Peyer's patch (tissue), 4 donors: ENCODE results near the gene GRIP1. TPM values are rescaled to one million over a fixed set of nuclear protein-coding genes. Genes with fewer than 3 reads are reported as not detected.

ENCODE experiments used
- DNase-seq, 3 donors: peaks; one replicate each; pipeline ENCODE4 v3.0.0-alpha.2; 2017 to 2019
- H3K27ac ChIP-seq, 4 donors: fragments of 200-600 bp; sonication (generic); one replicate each; pipeline ENCODE4 v1.5.1; 2016 to 2019
- H3K27me3 ChIP-seq, 2 donors: fragments of 200-600 bp; sonication (generic); one replicate each; pipeline ENCODE4 v1.5.1; 2019
- H3K36me3 ChIP-seq, 3 donors: fragments of 200-600 bp; sonication (generic); one replicate each; pipeline ENCODE4 v1.5.1; 2016 to 2019
- H3K4me1 ChIP-seq, 4 donors: fragments of 200-600 bp; sonication (generic); one replicate each; pipeline ENCODE4 v1.5.1; 2016 to 2019
- H3K4me3 ChIP-seq, 4 donors: fragments of 200-600 bp; sonication (generic); 1 replicate in 3 of 4; 2 replicates in 1 of 4; pipeline ENCODE4 v1.5.1; 2016 to 2019; ENCODE audit warnings: mild to moderate bottlenecking in 1 of 4
- H3K9me3 ChIP-seq, 4 donors: fragments of 200-600 bp; sonication (generic); one replicate each; pipeline ENCODE4 v1.5.1; 2016 to 2019; ENCODE audit warnings: mild to moderate bottlenecking in 1 of 4
- POLR2A ChIP-seq, 2 donors: fragments of 450-650 bp; IDR thresholded peaks; one replicate each; pipeline ENCODE4 v1.5.1; 2017; ENCODE audit warnings: antibody characterized with exemption in 2 of 2, mild to moderate bottlenecking in 2 of 2, moderate library complexity in 2 of 2
- total RNA-seq, 4 donors: library from RNA; depleted of rRNA; stranded (reverse); fragments of >200 nt; gene quantifications; one replicate each; pipeline ENCODE4 v1.1.0, GENCODE V29; 2016
- TF ChIP-seq, protein P1 (sequence below), 6 experiments: fragments of 450-650 bp in 4 of 6; fragments of 200-600 bp in 2 of 6; sonication (generic) in 1 of 6; IDR thresholded peaks; one replicate each; pipeline ENCODE4 v1.5.1; 2017 to 2019; ENCODE audit warnings: antibody characterized with exemption in 6 of 6, mild to moderate bottlenecking in 3 of 6, moderate library complexity in 1 of 6

Gene GRIP1
- total RNA-seq, 4 donors from 2014 or later: 0.66 to 5.2 (median 1.4) TPM

DNA sequence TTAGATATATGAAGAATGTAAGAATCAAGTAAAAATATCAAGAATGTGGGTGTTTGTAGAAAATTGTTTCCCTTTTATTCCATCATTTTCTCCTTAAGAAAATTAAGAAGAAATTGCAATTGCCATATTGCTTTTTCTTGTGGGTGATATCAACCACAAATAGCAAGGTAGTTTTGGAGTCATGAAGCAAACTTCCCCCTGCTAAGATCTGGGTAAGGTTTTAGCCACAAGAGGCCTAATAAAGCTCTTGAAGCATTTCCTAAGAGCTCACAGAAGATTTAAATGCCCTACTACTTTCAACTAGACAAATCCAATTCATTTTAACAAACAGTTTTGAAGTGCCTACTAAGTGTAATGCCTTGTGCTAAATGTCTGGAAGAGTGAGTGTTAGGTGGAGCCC, 2.6 kb downstream of the GRIP1 start:
- no peaks in the 10 kb centered on the region for H3K9me3 ChIP-seq
- H3K4me1 ChIP-seq: no peaks in the 10 kb centered on the region
- no peak overlapping the region for H3K4me3 ChIP-seq
- H3K27ac ChIP-seq: no peak overlapping the region
- no peaks in the 10 kb centered on the region for H3K27me3 ChIP-seq
- TF ChIP-seq, protein P1, sequence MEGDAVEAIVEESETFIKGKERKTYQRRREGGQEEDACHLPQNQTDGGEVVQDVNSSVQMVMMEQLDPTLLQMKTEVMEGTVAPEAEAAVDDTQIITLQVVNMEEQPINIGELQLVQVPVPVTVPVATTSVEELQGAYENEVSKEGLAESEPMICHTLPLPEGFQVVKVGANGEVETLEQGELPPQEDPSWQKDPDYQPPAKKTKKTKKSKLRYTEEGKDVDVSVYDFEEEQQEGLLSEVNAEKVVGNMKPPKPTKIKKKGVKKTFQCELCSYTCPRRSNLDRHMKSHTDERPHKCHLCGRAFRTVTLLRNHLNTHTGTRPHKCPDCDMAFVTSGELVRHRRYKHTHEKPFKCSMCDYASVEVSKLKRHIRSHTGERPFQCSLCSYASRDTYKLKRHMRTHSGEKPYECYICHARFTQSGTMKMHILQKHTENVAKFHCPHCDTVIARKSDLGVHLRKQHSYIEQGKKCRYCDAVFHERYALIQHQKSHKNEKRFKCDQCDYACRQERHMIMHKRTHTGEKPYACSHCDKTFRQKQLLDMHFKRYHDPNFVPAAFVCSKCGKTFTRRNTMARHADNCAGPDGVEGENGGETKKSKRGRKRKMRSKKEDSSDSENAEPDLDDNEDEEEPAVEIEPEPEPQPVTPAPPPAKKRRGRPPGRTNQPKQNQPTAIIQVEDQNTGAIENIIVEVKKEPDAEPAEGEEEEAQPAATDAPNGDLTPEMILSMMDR (IDR thresholded peaks at IDR 0.05): no peak
- DNase-seq: no peak
- no peaks in the 10 kb centered on the region for H3K36me3 ChIP-seq

DNA sequence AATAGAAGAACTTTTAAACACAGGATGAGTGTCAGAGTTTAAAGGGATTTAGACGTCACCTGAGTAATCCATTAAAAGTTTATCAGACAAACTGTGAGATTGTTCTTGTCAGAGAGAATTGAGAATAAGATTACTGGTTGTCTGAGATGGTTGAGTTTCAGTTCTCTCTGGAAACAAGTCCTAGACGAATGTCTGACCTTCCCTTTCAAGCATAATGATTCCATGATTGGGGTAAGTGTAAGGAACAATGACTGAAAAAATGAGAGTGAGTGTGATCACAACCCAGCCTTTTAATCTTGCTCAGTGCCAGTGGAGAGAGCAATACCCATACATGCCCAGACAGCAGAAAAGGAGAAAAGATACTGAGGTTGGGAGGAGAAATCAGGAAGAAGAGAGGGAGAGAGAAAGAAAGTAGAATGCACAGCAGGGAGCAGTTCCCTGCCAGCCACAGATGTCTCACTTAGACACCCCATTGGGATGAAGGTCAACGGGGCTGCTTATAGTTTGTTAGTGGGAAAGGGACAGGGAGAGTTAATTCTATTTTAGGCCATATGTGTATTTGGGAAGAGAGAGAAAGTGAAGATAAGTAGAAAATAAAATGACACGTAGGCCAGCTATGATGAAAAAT, 4.3 kb downstream of the GRIP1 start:
- Histone ChIP-seq H3K4me3 (no peak overlapping the region), H3K27me3 (no peaks in the 10 kb centered on the region), H3K9me3 (no peaks in the 10 kb centered on the region), H3K36me3 (no peaks in the 10 kb centered on the region), H3K27ac (no peak overlapping the region), H3K4me1 (no peaks in the 10 kb centered on the region)
- DNase-seq: no peak
- TF ChIP-seq, protein P1 (IDR thresholded peaks at IDR 0.05): no peak
- TF ChIP-seq POLR2A (IDR thresholded peaks at IDR 0.05): no peak

DNA sequence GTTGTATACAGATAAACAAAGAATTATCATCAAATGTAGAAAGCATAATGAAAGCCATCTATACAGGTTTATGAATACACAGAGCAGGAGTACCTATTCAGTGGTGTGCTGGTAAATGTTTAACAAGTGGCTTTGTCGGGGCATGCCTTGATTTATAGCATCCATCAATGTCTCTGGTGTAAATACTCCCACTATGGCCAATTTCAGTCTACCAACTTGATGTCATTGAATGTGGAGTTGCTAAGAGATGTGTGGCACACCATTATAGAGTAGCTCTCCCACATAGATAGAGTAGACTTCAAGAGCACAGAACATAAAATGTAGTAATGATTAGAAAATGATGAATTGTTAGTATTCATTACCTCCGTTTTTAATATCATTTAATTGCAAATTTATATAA, 9.3 kb downstream of the GRIP1 start:
- DNase-seq: no peak
- no peak overlapping the region for H3K27ac ChIP-seq
- no peak overlapping the region for H3K4me3 ChIP-seq
- H3K36me3 ChIP-seq: no peaks in the 10 kb centered on the region
- H3K4me1 ChIP-seq: no peaks in the 10 kb centered on the region
- no peak for TF ChIP-seq POLR2A (IDR thresholded peaks at IDR 0.05)
- TF ChIP-seq, protein P1 (IDR thresholded peaks at IDR 0.05): no peak
- no peaks in the 10 kb centered on the region for H3K9me3 ChIP-seq
- H3K27me3 ChIP-seq: no peaks in the 10 kb centered on the region

DNA sequence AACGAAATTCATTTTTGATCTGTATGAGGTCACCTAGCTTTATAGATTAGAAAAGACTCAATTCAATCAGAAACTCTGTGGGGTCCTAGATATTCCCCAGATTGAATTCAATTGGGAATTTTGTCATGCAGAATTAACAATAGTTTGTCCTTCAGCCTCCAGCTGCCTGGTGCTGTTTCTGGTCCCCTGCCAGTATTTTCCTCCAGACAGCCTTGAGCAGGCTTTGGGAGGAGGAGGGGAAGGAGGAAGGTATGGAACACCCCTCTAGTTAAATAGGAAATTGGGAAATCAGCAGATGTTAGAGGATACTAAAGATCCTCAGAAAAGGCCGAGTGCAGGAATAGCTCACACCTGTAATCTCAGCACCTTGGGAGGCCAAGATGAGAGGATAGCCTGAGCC, 10.6 kb downstream of the GRIP1 start:
- Histone ChIP-seq H3K4me3 (no peak overlapping the region), H3K36me3 (no peaks in the 10 kb centered on the region), H3K4me1 (no peaks in the 10 kb centered on the region), H3K27ac (no peak overlapping the region), H3K9me3 (no peaks in the 10 kb centered on the region), H3K27me3 (no peaks in the 10 kb centered on the region)
- no peak for DNase-seq
- no peak for TF ChIP-seq POLR2A (IDR thresholded peaks at IDR 0.05)
- TF ChIP-seq, protein P1 (IDR thresholded peaks at IDR 0.05): no peak

DNA sequence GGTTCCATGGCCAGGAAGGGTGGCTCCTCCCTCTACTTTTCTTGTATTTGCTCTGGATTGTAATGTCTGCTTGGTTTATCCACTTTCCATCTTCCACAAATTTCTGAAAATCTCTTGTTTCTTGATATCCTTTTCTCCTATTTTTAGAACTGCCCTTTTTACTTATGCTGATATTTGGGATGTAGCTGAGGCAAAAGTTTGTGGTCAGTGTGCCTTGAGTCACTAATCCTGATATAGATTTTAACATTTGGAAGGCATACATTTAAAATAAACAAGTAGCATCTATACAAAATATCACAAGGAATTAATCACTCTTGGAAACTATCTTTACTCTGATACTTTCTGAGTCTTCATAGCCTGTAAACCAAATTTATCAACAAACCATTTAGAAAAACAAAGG, 11.0 kb downstream of the GRIP1 start:
- no peak overlapping the region for H3K4me3 ChIP-seq
- no peaks in the 10 kb centered on the region for H3K4me1 ChIP-seq
- no peak for TF ChIP-seq POLR2A (IDR thresholded peaks at IDR 0.05)
- TF ChIP-seq, protein P1 (IDR thresholded peaks at IDR 0.05): no peak
- H3K27me3 ChIP-seq: no peaks in the 10 kb centered on the region
- no peaks in the 10 kb centered on the region for H3K9me3 ChIP-seq
- H3K36me3 ChIP-seq: no peaks in the 10 kb centered on the region
- H3K27ac ChIP-seq: no peak overlapping the region
- no peak for DNase-seq

DNA sequence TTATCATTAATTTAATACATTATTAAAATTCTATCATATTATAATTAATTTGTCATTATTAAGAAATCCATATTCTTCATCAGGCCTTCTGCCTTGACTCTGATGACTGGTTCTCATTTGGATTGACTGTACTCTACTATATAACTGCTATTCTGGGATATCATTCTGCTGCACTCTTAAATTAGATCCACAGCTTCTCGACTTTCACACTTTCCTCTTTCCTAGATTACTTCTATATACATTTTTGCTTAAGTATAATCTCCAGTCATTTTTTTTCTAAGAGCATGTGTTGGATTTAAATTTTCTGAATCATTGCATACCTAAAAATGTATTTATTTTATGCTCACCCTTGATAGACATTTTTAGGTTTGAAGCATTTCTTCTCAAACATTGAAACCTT, 12.4 kb downstream of the GRIP1 start:
- no peak for DNase-seq
- Histone ChIP-seq H3K36me3 (no peaks in the 10 kb centered on the region), H3K9me3 (no peaks in the 10 kb centered on the region), H3K27ac (no peak overlapping the region), H3K27me3 (no peaks in the 10 kb centered on the region), H3K4me3 (no peak overlapping the region), H3K4me1 (no peaks in the 10 kb centered on the region)
- TF ChIP-seq POLR2A (IDR thresholded peaks at IDR 0.05): no peak
- TF ChIP-seq, protein P1 (IDR thresholded peaks at IDR 0.05): no peak
